Esophagus muscularis mucosa (tissue), 4 donors: ENCODE measurements around the gene KRTAP19-3.

Experiments
- EP300 ChIP-seq: sonication (generic); formaldehyde crosslinking; IDR thresholded peaks from one replicate; pipeline ENCODE4 v1.6.1; 2017; ENCODE audit warnings: antibody characterized with exemption
- POLR2AphosphoS5 ChIP-seq, 2 donors: sonication (generic); formaldehyde crosslinking; IDR thresholded peaks; one replicate each; pipeline ENCODE4 v1.6.1; 2017; ENCODE audit warnings: antibody characterized with exemption in 2 of 2
- TF ChIP-seq, protein P1 (sequence below), 3 experiments: fragments of 200-600 bp in 2 of 3; fragments of 450-650 bp in 1 of 3; sonication (generic) in 2 of 3; IDR thresholded peaks; one replicate each; pipeline ENCODE4 v1.5.1; 2017 to 2019; ENCODE audit warnings: antibody characterized with exemption in 3 of 3, mild to moderate bottlenecking in 2 of 3, moderate library complexity in 1 of 3

DNA sequence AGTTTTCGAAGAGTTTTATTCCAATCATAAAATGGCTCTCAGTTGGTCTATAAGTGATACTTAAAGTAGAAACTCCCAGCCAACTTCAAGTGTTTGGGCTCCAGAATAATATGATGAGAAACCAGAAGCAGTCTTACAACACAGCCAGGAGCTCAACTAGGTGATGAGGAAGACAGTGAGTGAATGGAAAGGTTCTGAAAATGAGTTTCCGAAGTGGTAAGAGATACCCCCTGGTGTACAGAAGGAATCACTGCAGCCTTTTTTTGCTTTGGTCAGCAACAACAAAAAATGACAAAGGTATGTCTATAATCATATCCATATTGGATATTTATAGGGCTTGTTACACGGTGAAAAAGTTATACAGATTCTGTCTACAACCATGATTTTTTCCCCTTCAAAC lies 28.1 kb downstream of the KRTAP19-3 start:
- TF ChIP-seq, protein P1, sequence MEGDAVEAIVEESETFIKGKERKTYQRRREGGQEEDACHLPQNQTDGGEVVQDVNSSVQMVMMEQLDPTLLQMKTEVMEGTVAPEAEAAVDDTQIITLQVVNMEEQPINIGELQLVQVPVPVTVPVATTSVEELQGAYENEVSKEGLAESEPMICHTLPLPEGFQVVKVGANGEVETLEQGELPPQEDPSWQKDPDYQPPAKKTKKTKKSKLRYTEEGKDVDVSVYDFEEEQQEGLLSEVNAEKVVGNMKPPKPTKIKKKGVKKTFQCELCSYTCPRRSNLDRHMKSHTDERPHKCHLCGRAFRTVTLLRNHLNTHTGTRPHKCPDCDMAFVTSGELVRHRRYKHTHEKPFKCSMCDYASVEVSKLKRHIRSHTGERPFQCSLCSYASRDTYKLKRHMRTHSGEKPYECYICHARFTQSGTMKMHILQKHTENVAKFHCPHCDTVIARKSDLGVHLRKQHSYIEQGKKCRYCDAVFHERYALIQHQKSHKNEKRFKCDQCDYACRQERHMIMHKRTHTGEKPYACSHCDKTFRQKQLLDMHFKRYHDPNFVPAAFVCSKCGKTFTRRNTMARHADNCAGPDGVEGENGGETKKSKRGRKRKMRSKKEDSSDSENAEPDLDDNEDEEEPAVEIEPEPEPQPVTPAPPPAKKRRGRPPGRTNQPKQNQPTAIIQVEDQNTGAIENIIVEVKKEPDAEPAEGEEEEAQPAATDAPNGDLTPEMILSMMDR (IDR thresholded peaks at IDR 0.05), result no peak
- TF ChIP-seq EP300, result no peak
- TF ChIP-seq POLR2AphosphoS5 (IDR thresholded peaks at IDR 0.05), result no peak
